DOHH2 (cell line): ENCODE data around the gene PSEN2.

Experiments used
- H3F3A ChIP-seq: fragments of 200-600 bp; sonication (generic), shearing (Covaris generic); 2 replicates; pipeline ENCODE4 v1.6.0; 2016; ENCODE audit warnings: antibody characterized with exemption, mild to moderate bottlenecking; ENCODE audit not compliant: control insufficient read depth, insufficient read depth
- H3K27ac ChIP-seq: fragments of 200-600 bp; sonication (generic); 2 replicates; pipeline ENCODE4 v1.5.1; 2014; ENCODE audit warnings: low read depth, mild to moderate bottlenecking, low read length, moderate library complexity
- H3K27me3 ChIP-seq: fragments of 200-600 bp; sonication (generic); 2 replicates; pipeline ENCODE4 v1.6.1; 2014; ENCODE audit warnings: mild to moderate bottlenecking, low read length, mixed read lengths; ENCODE audit not compliant: control insufficient read depth
- H3K36me3 ChIP-seq: fragments of 200-600 bp; sonication (generic); 2 replicates; pipeline ENCODE4 v1.6.1; 2014; ENCODE audit warnings: mild to moderate bottlenecking, low read length, moderate library complexity, mixed read lengths; ENCODE audit not compliant: control insufficient read depth
- H3K4me1 ChIP-seq: fragments of 200-600 bp; sonication (generic); 2 replicates; pipeline ENCODE4 v1.6.1; 2014; ENCODE audit warnings: mild to moderate bottlenecking, low read length, mixed read lengths; ENCODE audit not compliant: control insufficient read depth
- H3K4me2 ChIP-seq: fragments of 200-600 bp; sonication (generic); 2 replicates; pipeline ENCODE4 v1.6.0; 2014; ENCODE audit warnings: mild to moderate bottlenecking, low read length, moderate library complexity
- H3K4me3 ChIP-seq: fragments of 200-600 bp; sonication (generic); 2 replicates; pipeline ENCODE4 v1.5.1; 2014; ENCODE audit warnings: mild to moderate bottlenecking, low read length, mixed read lengths
- H3K79me2 ChIP-seq: fragments of 200-600 bp; sonication (generic); 2 replicates; pipeline ENCODE4 v1.6.1; 2014; ENCODE audit warnings: mild to moderate bottlenecking, low read length, mixed read lengths; ENCODE audit not compliant: control insufficient read depth
- H3K9me2 ChIP-seq: fragments of 200-600 bp; sonication (generic); replicated peaks from 2 replicates; pipeline ENCODE4 v1.6.1; 2014; ENCODE audit warnings: mild to moderate bottlenecking, low read length, mixed read lengths; ENCODE audit not compliant: control insufficient read depth
- H3K9me3 ChIP-seq: fragments of 200-600 bp; sonication (generic); 2 replicates; pipeline ENCODE4 v1.6.1; 2014; ENCODE audit warnings: antibody characterized with exemption, low read length, mixed read lengths; ENCODE audit not compliant: control insufficient read depth, insufficient read depth
- H4K20me1 ChIP-seq: fragments of 200-600 bp; sonication (generic); 2 replicates; pipeline ENCODE4 v1.6.0; 2014; ENCODE audit warnings: low read depth, mild to moderate bottlenecking, antibody characterized with exemption, low read length, moderate library complexity; ENCODE audit not compliant: control insufficient read depth, insufficient read depth
- CTCF ChIP-seq: fragments of 200-600 bp; sonication (generic); IDR thresholded peaks from one replicate; pipeline ENCODE4 v1.5.1; 2014; ENCODE audit warnings: antibody characterized with exemption, mild to moderate bottlenecking, low read depth, low read length; ENCODE audit not compliant: poor library complexity, severe bottlenecking
- EZH2phosphoT487 ChIP-seq: fragments of 200-600 bp; sonication (generic); IDR thresholded peaks from 2 replicates; pipeline ENCODE4 v1.6.1; 2017; ENCODE audit warnings: borderline replicate concordance, mild to moderate bottlenecking, antibody characterized with exemption, low read length, moderate library complexity, mixed read lengths

The PSEN2 gene

GRCh38 chr1:226908913-226909312, 38.5 kb downstream of the PSEN2 start:
- Histone ChIP-seq H3K4me2 (no peak overlapping the region), H3K79me2 (no peaks in the 10 kb centered on the region), H3K9me2 (no peaks in the 10 kb centered on the region), H3F3A (no peaks in the 10 kb centered on the region), H3K36me3 (no peaks in the 10 kb centered on the region), H3K4me3 (no peak overlapping the region), H4K20me1 (no peaks in the 10 kb centered on the region), H3K4me1 (no peaks in the 10 kb centered on the region), H3K27me3 (no peaks in the 10 kb centered on the region), H3K27ac (no peak overlapping the region), H3K9me3 (no peaks in the 10 kb centered on the region)
- no peak for TF ChIP-seq EZH2phosphoT487
- TF ChIP-seq CTCF = no peak

GRCh38 chr1:226912587-226913176, 42.3 kb downstream of the PSEN2 start:
- TF ChIP-seq CTCF (peak; percentile 66), EZH2phosphoT487 (no peak)
- H3K9me2 ChIP-seq = no peaks in the 10 kb centered on the region
- H3K4me1 ChIP-seq = no peaks in the 10 kb centered on the region
- H3K9me3 ChIP-seq = no peaks in the 10 kb centered on the region
- H3F3A ChIP-seq = no peaks in the 10 kb centered on the region
- no peak overlapping the region for H3K4me3 ChIP-seq
- H3K27me3 ChIP-seq = no peaks in the 10 kb centered on the region
- H4K20me1 ChIP-seq = no peaks in the 10 kb centered on the region
- H3K4me2 ChIP-seq = no peak overlapping the region
- no peaks in the 10 kb centered on the region for H3K36me3 ChIP-seq
- H3K27ac ChIP-seq = no peak overlapping the region
- H3K79me2 ChIP-seq = no peaks in the 10 kb centered on the region

- no peaks in the 10 kb centered on the region for H3K79me2 ChIP-seq
- H3K4me3 ChIP-seq = no peak overlapping the region
- no peaks in the 10 kb centered on the region for H3K9me3 ChIP-seq
- no peaks in the 10 kb centered on the region for H3K9me2 ChIP-seq
- H3K36me3 ChIP-seq = no peaks in the 10 kb centered on the region
- H3F3A ChIP-seq = no peaks in the 10 kb centered on the region
- H3K27me3 ChIP-seq = no peaks in the 10 kb centered on the region
- H3K4me2 ChIP-seq = no peak overlapping the region
- no peak overlapping the region for H3K27ac ChIP-seq
- no peaks in the 10 kb centered on the region for H3K4me1 ChIP-seq
- H4K20me1 ChIP-seq = no peaks in the 10 kb centered on the region
- TF ChIP-seq CTCF (no peak), EZH2phosphoT487 (no peak)
Measured at GRCh38 chr1:226915672-226915995, 45.2 kb downstream of the PSEN2 start.
